Thyroid gland (tissue), 4 donors: ENCODE data around the gene ARHGEF33.

Experiments
- CTCF ChIP-seq, 6 experiments: fragments of 200-600 bp in 3 of 6; fragments of 450-650 bp in 3 of 6; sonication (generic) in 3 of 6; IDR thresholded peaks; one replicate each; pipeline ENCODE4 v1.5.1; 2016 to 2019; ENCODE audit warnings: antibody characterized with exemption in 6 of 6, mild to moderate bottlenecking in 2 of 6, inconsistent platforms in 1 of 6, moderate library complexity in 1 of 6
- POLR2A ChIP-seq, 2 donors: fragments of 450-650 bp; IDR thresholded peaks; one replicate each; pipeline ENCODE4 v1.6.1; 2017; ENCODE audit warnings: antibody characterized with exemption in 2 of 2, mild to moderate bottlenecking in 2 of 2, moderate library complexity in 1 of 2

GRCh38 chr2:38866773-38867443 lies 22.8 kb upstream of the ARHGEF33 start:
- TF ChIP-seq CTCF (IDR thresholded peaks at IDR 0.05) (no peak), POLR2A (IDR thresholded peaks at IDR 0.05) (no peak)
